RCC 7860 (cell line): ENCODE results near the gene PTCSC3.

ENCODE experiments used
- DNase-seq: peaks from one replicate; pipeline ENCODE4 v3.0.0-alpha.2; 2015; ENCODE audit warnings: low spot score
- FAIRE-seq: peaks from 2 replicates; lab custom pipeline; 2012; peaks lifted over from hg19 to GRCh38; lab: Jason Lieb, UNC

The PTCSC3 gene

DNA sequence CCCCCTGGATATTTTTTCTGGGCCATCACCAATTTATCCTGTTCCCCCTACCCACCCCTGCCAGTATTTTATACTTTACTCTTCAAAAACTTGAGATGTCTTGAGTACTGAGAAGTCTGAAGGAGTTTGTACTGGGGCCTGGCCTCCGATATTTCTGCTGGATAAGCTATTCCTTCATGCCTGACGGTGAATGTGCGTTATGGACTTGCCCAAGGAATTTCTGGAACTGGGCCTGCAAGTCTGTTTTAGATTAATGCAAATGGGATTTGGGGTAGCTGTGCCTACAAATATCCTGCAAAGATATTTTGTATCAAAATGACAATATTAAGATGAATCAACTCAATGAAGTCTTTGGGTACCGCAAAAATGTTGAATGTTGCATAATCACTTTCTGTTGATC is at the start of gene PTCSC3:
TSS of gene PTCSC3 (minus strand) at position 199 of the 400 bp plus-strand sequence.
- FAIRE-seq (no peak), DNase-seq (no peak)

DNA sequence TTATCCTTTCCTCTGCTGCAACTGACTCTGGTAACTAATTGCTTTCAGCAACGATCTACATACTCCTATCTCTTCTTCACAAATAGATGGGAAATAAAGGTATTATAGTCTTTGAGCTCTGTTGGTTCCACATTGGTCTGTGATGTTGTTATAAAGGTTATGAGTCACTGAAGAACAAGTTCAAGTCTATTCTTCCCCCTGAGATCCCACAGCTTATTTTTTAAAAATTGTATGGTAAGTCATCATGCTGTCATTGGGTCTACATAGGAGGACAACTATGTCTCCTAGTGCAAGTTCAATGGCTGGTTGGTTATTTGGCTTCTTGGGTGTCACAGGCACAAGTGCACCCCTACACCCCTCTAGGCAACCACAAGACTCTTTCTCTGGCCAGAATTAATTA is 49.6 kb upstream of the PTCSC3 start:
- DNase-seq (no peak), FAIRE-seq (no peak)

DNA sequence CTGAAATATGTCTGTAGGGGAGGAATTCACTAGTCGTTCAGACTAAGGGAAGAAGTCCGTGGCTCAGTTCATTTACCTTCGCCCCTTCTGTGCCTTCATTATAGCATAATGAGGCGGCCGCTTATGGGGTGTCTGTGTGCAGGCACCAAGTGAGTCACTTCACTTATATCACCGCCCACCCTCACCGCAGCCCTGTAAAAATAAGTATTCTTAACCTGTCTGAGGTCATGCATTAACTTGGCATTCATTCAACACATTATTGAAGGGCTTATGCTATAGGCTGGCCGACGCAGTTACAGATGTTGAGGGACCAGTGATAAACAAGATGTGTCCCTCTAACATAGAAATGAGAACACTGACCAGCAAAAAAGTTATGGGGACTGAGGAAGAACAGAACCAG is 47.7 kb upstream of the PTCSC3 start:
- no peak for DNase-seq

DNA sequence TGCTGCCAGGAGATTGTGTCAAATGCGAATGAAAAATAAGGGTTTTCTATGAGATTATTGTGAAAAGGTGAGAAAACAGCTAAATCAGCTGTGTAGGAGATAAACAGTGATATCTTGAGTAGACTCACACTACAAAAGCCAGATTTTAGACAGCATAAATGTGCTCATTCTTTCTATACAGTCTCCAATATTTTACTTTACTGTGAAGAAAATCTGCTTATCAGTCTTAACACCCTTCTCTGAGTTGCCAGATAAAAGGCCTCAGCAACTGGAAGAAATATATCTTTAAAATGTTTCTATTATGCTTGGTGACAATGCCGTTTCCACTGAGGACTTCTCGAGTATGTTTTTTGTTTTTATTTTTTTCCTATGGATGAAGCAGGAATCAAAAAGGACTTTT is 47.0 kb upstream of the PTCSC3 start:
- FAIRE-seq, result no peak
- DNase-seq, result no peak

More for the DNA sequence above, 47.7 kb upstream of the PTCSC3 start:
- FAIRE-seq, result no peak

DNA sequence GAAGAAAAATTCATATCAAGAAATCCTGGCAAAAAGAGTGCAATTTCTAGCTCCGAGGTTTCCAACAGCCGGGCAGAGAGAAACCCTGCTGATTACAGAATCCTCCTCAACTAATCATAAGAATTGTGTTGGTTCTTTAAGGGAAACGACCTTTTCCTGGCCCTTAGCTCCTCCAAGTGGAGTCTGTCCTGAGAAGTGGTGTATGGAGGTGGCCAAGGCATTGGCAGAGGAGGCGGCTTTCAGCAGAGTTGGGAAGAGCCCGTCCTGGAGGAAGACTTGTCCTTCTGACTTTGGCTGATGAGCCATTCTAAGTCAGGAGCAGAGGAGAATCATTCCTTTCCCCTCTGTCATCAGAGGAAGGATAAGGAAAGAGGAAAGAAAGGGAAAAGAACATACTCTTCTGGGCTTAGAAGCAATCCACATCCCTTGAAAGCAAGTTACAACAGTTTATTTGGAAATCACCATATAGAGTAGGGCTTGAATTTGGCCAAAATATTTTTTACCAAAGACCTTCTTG is 46.5 kb upstream of the PTCSC3 start:
- DNase-seq (no peak), FAIRE-seq (no peak)

DNA sequence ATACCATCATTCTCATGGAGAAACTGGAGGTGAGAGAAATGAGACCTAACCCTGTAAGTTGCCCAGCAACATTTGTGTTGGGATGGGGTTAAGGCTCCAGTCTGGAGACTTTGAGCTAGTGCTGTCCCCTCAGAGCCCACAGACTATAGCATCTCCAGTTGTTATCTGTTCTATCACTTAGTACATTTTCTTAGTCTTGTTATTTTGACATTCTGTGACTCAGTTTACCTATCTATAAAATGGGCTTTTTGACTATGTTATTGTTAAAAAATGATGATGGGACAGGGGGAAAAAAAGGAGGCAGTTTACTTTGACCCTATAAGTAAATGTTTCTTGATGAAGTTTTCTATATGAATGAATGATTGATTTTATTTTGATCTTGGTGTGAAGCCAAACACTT is 45.8 kb upstream of the PTCSC3 start:
- no peak for FAIRE-seq

DNA sequence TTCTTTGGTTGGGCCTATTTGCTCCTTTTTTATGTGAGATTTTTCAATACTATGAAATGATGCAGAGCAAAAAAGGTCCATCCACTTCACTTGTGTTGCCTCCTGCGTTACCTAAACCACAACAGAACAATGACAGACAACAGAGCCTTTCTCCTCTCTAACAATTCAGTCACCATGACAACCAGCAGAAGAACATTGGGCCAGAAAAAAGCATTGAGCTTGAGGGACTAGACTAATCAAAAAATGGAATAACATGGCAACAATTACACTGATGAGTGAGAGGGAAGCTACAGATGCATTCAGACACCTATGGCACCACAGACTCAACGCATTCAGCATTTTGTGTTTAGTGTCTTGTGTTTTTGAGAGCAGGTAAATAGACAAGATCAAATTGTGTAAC is 44.6 kb upstream of the PTCSC3 start:
- DNase-seq (no peak), FAIRE-seq (no peak)

More for the DNA sequence above, 45.8 kb upstream of the PTCSC3 start:
- DNase-seq, result no peak

DNA sequence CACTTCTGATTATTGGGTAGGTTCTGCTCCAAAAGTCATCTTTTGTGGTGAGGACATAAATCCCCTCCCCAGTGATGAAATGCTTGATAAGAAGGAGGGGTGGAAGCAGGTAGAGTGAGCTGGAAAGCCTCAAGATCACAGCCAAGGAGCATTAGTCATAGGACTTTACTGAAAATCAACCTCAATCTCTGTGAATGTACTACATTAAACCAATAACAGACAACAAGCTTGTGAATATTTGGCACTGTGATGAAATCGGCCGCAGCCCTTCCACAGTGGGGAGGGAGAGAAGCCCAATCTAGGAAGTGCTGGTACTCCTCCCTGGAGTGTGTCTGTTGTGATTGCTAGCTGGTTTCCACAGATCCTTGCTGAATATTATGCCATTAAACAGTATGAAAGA is 41.2 kb upstream of the PTCSC3 start:
- DNase-seq, result no peak
- no peak for FAIRE-seq

DNA sequence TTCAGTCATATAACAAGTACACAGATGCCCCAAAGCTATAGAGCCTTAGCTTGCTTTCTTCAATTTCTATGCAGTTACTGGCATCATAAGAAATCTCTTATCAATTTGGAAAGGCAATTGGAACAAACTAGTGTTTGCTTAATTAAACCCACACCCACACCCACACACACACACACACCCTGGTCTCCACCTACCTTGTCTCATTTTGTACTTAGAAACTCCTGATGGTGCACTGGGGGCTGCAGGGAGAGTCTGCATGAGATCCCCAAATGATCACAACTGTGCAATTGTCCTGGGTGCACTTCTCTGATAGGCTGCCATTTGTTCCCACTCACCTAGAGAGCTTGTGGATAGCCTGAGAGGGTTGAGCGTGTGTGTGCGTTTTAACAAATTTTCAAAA is 40.5 kb upstream of the PTCSC3 start:
- no peak for DNase-seq
- FAIRE-seq, result no peak

DNA sequence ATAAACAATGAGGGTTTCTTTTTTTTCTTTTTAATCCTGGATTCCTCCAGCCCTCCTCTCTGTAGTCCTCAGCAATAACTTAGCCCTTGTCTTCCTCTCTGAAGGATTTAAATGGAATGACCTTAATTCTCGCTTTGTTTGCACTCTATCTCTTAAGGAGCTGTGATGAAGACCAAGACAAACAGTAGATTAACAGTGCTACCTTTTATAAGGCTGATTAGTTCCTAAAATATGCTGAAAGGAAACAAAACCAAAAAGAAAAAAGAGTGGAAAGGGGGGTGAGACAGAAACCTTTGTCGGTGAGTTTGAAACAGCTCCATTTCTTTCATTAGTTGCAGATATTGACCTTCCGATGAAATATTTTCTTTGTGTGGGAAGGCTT is 38.7 kb upstream of the PTCSC3 start:
- DNase-seq (no peak), FAIRE-seq (no peak)

DNA sequence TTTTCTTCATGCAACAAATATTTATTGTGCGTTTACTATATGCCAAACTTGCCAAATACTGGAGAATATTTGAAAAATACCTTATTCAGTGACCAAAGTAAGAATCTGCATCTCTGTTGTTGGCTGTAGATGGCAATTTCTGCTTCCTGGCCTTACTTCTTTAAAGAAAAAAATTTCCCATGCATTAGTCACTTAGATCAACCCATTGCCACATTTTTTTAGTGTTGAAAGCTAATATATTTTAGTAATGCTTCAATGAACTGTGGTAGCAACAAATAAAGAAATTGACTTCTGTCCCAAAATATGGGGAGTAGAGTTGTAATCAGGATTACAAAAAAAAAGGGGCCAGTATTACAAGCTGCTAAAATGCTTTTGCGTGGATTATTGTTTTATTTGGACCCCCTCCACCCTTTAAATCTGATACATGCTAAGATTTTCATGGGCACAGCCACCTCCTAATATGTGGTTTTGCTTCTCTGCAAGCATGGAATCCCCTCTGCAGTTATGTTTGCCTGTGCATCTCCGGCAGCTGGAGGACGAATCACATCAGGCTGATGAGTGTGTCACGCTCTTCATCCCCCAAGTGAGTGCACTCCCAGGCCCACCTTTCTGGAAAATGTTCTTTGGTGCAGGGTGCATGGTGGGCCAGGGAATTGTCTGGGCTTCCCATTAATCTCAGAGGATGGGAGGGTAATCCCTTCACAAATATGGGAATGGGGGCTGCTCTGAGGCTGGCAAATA is 38.1 kb upstream of the PTCSC3 start:
- DNase-seq, result no peak
- FAIRE-seq, result no peak

DNA sequence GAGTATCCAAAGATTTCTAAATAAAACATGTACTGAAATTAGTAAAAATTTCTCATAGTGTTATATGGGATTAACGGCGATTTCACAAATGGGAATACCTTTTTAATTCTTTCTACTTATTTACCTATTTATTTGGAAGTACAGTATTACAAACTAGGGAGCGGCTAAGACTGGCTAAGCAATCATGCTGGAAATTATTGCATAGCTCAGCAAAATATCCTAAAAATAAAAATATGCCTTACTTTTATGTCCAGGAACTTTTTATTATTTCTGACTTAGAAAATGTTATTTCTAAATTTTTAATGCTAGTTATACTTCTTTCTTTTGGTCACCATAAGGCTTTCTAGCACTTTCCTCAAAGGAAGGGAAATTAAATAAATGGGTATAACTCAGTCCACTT is 36.5 kb upstream of the PTCSC3 start:
- no peak for FAIRE-seq

DNA sequence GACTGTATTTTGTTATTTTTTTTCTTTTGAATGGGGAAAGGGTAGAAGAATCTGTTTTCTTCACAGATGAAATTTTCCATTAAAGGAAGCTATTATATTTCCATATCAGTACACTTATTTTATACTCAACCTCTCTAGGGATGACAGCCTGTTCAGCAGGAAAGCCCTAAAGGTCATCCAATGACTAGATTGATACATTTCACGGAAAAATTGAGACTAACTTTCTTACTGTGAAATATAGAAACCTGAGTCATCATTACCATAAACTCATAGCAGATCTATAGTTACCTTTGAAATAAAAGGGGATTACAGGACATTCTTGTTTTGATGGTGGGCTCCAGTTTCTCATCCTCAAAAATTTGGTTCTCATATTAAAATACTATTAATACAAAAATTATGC is 36.1 kb upstream of the PTCSC3 start:
- no peak for FAIRE-seq

More for the DNA sequence above, 36.5 kb upstream of the PTCSC3 start:
- no peak for DNase-seq

DNA sequence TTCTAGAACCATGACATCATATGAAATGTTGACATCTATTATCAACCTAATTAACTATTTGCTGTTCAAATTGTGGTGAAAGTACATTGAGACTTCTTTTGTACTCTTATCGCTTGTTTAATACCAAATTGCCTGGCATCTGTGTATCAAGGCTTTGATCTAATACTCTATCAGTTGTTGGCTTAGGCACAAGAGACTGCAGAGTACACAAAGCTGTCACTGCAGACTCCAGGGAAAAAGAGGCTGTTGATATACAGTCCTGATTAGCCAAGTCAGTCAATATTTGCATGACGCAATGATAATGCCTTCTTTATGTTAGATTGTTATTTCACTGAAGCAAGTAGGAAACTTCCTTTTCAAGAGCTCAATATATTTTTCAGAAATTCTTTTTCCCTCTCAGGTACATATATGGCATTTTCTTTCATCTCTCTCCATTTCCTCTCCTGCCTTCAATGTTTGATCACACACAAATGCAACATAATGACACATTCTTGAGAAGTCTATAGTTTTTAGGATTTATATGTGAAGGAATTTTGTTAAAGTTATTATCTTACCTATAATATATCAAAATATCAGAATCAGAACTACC is 32.3 kb upstream of the PTCSC3 start:
- FAIRE-seq (no peak), DNase-seq (no peak)

More for the DNA sequence above, 36.1 kb upstream of the PTCSC3 start:
- no peak for DNase-seq

DNA sequence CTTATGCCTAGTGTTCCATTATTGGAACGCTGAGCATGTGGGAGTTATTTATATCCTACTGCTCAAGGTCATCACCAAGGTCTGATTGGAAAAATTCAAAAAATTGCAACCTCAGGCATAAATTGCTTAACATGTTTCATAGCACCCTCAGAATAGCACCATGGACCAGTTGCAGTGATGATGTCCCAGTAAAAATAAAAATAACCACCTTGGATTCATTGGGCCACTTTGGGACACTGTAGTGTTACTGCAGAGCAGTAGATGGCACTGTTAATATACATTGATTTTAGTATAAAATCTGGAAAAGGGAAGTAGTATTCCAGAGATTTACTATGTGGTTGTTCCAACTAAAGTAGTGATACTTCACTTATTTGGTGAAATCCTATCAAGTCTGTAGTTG is 31.0 kb upstream of the PTCSC3 start:
- FAIRE-seq, result no peak
- DNase-seq, result no peak

DNA sequence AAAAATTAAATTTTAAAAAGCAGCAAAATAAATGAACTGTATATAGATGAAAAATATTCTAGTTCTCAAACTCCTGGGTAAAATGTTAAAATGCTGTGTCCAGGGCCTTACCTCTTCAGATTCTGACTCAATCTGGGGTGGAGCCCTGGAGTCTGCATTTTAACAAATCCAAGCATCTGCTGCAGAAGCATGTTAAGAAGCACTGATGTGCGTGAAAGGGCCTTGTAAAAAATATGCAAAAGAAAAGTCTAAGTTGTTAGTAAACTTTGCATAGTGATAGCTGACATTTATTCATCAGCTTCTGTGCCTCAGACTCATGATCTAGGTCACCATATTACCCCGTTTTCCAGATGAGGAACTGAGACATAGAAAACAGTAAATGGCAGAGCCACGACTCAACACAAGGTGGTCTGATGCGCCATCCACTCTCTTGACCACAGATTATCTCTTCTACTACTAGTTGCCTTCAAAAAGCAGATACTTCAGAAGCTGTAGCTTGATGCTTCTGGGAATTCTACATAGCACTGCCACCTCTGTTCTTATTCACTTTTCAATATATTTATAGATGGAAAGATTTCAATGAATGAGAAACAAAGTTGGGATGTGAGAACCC is 28.0 kb upstream of the PTCSC3 start:
- FAIRE-seq (no peak), DNase-seq (no peak)

DNA sequence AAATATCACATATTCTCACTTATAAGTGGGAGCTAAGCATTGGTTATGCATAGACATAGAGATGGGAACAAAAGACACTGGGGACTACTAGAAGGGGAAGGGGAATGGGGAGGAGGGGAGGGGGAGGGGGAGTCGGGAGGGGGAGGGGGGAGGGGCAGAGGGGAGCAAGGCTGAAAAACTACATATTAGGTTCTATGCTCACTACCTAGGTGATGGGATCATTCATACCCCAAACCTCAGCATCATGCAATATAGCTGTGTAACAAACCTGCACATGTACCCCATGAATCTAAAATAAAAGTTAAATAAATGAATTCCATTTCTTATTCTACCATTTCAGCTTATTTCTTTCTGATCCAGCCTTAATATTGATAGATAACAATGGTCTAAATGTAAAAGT is 21.9 kb upstream of the PTCSC3 start:
- FAIRE-seq, result no peak
- DNase-seq, result no peak

DNA sequence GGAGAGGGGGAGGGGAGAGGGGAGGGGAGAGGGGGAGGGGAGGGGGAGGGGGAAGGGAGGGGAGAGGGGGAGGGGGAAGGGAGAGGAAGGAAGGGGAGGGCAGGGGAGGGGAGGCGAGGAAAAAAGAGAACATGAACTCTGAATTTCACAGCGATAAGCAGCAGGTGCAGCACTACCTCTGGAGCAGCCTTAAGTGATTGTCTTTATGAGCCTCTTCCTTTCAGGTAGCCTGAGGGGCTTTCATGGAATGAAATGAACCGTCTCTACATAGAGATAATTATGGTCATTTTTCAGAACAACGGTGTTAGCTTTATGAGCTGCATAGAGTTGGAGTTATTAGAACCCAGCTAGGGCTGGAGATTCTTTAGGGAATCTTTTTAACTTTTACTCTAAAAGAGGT is 18.1 kb upstream of the PTCSC3 start:
- DNase-seq, result no peak
- no peak for FAIRE-seq

DNA sequence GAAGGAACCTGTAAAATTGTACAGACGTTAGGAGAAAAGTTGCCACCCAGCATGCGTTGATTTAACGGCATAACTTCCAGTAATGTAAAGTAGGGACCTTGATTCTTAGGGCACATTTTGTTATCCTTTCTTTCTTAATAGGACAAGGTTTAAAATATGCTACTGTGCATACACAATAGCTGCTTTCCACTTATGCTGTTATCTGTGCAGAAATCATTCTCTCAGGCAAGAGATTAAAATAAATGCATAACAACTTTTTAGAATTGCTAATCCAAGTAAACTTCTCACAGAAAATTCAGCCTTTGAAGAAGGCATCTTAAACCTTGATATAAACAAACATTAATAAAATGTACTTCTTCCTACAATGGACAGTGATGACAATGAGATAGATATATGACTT is 16.0 kb upstream of the PTCSC3 start:
- DNase-seq (no peak), FAIRE-seq (no peak)

DNA sequence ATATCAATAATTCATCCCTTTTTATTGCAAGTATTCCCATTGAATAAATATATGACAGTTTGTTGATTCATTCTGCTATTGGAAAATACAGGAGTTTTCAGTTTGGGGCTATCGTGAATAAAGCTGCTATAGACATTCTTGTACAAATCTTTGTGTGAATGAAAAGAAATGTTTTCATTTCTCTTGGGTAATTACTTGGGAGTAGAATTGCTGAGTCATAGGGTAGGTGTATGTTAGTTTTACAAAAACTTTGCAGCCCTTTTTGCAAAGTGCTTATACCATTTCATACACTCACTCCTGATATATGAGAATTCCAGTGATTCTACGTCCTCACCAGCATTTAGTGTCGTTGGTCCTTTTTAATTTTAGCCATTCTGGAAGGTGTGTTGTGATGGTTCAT is 6.9 kb upstream of the PTCSC3 start:
- DNase-seq, result no peak
- no peak for FAIRE-seq

DNA sequence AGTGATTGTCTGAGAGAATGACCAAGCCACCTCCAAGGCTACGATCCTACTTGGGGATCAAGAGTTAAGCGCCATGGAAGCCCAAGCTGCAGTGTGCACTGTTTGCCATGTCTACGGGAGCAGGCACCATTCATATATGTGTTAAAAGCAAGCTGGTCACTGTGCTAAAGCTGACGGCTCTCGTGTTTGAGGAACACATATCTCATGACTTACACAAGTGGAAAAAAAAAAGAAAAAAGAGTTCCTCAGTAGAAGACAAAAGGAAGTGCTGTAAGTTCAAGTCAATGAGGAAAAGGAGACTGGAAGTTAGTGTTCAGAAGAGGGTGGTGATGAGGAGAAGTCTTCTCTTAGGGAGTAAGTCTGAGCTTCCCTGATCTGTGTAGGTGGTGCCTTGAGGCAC is 4.9 kb upstream of the PTCSC3 start:
- DNase-seq, result no peak
- FAIRE-seq, result no peak

DNA sequence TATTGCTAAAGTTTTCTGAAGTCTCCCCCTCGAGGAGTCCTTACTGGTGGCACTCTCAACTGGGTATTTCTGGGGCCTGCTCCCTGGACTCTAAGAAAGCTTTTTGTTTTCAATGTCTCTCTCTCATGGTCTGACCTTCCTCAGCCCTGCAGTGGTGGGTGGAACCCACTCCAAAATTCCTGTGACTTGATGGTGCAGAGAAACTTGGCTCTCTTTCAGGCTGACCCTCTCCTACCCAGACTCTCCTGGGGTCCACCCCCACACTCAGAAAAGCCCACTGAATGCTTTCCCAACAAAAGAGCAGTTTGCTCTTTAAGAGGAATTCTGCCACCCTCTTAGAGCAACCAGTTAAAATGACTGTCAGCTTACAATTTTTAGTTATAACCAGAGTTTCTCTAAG is 967 bp upstream of the PTCSC3 start:
- FAIRE-seq (no peak), DNase-seq (no peak)
